Inflammatory macrophage treated with lipopolysaccharide for 1 hour (primary cell): Measurements from ENCODE around the gene TARS1.

Experiments used
- DNase-seq, 2 donors: peaks; one replicate each; pipeline ENCODE4 v3.0.0-alpha.2; 2020 to 2022

The TARS1 gene

DNA sequence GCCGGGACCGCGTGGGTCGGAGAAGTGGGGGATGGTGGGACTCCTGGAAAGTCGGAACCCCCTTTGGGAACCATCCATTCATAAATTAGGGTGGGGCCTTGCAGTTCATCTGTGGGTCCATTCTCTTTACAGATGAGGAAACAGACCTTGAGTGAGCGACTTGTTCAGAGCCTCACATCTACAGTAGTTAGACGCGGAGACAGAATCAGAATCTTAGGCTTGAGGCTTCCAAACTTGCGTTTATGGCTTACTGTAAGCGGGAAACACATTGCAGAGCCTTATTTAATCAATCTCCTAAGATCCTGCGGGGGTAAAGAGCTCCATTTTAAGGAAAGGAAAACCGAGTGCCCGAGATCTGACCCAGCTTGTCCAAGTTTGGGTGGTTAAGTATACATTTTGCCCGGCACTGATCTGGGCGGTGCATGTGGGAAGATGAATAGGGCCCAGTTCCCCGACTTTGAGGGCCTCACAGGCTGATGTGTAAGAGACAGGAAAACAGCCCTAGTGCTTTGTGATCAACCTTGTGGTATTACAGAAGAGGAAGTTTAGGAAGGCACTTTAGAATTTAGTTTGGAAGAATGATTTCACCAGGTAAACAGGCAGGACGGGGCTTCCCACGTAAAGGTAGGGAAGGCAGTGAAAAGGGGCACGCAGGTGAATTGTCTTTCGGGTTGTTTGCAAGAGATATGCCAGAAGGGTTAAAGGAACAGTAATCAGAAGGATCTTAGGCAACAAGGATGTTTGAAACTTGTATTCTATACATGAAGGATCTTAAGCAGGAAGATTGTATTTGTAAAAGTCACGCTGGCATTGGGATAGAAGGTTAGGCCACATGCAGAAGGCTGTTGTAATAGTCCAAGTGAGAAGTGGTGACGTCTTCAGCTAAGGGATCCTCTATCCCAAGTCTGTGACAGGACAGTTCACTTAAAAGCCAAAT, 744 bp downstream of the TARS1 start:
- DNase-seq, result peak; percentile 61 to 71

DNA sequence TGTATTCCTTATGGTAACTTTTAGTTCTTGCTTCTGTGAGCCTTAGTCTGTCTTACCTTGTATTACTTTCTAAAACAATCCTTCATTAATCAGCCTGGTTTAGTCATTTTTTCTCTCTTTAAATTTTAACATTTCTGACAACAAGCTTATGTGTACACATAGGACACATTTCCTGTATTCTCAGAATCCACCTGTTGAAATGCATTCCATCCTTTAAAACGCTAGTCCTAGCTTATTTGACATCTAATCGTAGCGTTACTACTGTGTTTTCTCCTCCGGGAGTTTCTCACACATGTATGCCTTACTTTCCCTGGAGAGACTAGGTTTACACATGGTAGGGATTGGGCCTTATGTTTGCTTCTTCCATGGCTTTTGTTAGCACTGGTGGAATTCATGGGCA, 3.8 kb downstream of the TARS1 start:
- DNase-seq, result no peak

DNA sequence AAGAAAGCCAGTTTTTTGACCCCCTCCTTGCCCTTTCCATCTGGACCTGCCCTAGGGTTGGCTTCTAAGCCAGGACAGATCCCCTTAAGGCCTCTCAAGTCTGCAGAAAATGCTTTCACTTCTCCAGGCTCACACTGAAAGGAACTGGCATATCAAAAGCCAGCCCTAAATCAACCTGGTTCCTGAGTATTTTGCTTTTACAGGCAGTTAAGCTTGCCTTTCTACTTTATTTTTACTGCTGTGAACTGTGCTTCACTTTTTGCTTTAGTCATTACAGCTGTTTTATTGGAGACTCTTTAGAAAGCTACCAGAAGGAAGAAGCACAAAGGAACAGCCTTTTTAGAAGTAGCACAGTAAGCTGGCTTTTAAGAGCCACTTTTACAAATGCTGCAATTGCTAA, 5.0 kb downstream of the TARS1 start:
- DNase-seq, result no peak

DNA sequence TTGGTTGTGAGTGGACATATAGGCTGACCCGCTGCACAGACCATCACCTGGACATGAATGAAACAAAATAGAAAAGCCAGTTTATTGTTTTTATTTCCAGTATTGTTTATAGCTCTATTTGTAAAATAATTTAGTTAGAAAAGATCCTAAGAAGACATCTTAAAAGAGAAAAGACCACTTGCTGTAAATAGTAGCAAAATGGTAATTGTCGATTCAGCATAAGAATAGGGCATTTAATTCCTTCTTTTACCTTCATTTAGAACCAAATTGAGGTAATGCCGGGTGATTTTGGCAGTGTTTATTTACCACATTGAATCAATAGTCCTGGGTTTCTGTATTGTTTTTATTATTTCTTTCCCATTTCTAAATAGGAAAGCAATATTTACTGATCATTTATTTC, 7.4 kb downstream of the TARS1 start:
- no peak for DNase-seq

DNA sequence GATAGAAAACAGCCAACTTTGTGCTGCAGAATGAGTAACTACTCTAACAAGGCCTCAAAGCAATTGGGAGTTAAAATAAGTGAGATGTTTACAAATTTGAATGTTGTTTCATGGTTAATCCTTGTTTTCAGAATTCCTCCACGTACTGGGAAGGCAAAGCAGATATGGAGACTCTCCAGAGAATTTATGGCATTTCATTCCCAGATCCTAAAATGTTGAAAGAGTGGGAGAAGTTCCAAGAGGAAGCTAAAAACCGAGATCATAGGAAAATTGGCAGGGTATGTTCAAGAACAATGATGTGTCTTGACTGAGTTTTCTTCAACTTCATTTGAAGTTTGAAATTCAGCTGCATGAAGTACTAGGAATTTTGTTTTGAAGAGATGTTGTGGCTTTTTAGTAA, 16.4 kb downstream of the TARS1 start:
- no peak for DNase-seq

DNA sequence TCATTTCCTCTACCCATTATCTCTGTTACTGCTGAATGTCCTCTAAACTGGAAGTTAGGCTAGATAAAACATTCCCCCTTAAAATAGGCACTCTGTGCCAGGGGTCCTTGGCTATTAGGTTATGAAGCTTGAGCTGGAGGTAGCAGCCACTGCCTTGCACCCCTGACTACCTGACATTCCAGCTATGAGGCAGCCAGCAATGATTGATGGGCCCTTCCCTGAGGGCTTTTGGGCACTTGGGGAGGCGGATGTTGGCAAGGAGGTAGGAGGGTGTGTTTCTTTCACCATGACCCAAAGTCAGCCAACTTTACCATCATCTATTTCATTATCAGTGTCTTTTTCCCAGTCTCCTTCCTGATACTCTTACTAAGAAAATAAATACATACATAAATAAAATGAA, 17.1 kb downstream of the TARS1 start:
- DNase-seq, result no peak

DNA sequence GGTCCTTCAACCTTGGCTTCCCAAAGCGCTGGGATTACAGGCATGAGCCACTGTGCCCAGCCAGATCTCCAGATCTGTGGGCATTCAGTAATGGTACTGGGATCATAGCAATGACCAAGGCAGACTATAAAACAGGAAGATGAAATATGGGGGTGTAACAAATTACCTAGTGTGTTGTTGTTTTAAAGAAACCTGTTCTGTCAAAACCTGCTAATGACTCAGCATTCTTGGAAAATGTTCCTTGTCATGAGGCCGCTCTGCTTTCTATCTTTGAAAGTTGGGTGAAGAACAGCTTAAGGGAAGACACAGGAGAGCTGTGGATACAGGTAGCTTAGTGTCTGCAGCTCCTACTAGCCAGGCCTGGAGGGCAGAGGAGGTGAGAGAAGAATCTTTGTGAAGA, 19.4 kb downstream of the TARS1 start:
- no peak for DNase-seq

DNA sequence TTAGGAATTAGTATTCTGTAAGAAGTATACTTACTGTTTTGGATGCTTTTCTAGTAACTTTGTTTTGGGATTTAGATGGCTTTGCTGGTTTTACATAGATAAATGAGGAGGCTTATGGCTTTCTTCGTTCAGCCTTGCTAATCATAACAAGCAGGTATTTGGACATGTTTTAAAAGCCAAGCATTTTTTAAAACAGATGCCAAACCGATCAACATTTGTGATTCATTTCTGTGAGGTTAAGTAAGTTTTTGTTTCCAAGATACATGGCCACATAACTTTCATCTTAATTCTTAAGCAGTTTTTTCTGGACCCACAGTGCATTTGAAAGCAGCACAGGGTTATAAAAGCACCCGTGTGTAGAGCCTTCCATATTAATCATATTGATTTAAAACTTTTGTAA, 21.7 kb downstream of the TARS1 start:
- no peak for DNase-seq

DNA sequence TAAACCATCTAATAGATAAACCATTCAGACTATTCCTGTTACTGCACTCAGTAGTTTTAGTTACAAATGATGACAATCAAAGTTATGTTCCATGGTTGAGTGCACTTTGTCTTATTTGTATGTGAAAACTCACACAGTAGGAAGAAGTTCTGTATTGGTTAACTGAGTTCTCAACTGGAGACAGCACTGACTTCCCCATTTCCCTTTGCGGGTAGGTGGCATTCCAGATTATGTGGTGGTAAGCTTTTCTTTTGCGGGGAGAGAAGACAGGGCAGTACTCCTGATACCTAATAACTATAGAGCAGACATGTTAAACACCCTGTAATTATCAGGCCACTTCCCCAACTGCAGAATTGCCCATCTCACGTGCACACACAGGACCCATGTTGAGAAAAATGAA, 24.4 kb downstream of the TARS1 start:
- peak in 1 of 2 donors; percentile 5 for DNase-seq

DNA sequence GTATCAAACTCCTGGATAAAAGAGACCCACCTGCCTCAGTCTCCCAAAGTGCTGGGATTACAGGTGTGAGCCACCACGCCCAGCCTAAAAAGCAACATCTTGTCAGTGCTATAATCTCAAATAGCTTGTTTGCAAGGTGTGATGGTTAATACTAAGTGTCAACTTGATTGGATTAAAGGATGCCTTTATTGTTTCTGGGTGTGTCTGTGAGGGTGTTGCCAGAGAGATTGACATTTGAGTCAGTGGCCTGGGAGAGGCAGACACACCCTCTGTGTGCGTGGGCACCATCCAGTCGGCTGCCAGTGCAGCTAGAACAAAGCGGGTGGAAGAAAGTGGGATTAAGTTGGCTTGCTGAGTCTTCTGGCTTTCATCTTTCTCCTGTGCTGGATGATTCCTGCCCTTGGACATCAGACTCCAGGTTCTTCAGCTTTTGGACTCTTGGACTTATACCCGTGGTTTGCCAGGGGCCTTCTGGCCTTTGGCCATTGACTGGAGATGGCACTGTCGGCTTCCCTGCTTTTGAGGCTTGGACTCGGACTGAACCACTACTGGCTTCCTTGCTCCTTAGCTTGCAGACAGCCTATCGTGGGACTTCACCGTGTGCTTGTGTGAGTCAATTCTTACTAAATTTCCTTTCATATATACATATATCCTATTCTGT, 28.1 kb downstream of the TARS1 start:
- DNase-seq, result no peak

DNA sequence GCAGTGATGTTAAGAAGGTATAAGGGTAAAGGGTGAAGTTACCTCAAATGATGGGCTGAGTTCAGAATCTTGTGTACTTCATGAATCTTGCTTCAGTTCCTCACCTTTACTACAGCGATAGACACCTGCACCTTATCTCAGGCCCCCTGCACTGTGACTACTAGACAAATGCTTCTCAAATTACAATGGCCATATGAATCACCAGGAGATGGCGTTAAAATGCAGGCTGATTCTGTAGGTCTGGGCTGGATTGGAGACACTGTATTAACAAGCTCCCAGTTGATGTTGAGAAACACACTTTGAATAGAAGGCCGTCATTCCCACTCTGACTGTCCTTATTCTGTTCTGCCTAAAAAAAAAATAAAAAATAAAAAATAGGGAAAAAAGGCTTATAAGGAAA, 29.8 kb downstream of the TARS1 start:
- DNase-seq, result no peak

DNA sequence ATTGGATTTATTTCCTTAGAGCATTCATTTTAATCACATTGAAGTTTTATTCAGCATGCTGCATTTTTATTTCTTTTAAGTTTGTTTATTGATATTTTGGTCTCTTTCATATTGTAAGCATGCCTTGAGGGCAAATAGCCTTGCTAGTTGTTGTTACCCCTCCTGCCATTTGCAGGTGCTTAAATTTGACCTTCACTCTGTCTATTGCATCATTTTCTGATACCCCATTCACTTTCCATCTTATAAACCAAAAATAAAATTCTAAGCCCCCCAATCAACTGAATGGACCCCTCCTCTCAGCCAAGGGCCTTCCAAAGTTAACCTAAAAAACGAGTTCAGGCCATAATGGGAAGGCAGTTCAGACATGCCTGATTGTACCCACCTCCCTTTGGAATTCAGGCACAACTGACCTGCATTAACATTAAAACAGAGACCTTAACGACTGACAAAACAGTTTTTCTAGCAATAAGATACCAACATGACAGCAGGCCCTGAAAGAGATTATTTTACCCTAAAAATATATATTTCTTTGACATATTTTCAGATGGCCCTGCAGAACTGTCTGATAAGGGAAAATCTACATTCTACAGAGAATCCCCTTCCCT, 32.1 kb downstream of the TARS1 start:
- DNase-seq, result no peak

DNA sequence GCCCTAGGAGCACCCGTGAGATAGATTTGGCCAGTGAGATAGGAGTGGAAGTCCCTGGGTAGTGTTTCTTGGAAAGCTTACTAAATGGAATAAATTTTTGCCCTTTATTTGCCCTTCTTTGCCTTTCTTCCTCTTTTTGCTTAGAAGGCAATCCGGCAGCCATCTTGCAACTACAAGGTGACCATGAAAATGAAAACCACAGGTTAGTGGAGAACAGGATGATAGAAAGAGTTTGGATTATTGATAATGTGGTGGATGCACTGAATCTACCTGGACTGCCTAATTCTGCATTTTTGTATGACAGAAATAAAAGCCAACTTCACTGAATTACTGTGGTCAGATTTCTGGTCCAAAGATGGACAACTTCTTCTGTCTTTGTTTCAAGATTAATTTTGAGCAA, 33.2 kb downstream of the TARS1 start:
- no peak for DNase-seq

DNA sequence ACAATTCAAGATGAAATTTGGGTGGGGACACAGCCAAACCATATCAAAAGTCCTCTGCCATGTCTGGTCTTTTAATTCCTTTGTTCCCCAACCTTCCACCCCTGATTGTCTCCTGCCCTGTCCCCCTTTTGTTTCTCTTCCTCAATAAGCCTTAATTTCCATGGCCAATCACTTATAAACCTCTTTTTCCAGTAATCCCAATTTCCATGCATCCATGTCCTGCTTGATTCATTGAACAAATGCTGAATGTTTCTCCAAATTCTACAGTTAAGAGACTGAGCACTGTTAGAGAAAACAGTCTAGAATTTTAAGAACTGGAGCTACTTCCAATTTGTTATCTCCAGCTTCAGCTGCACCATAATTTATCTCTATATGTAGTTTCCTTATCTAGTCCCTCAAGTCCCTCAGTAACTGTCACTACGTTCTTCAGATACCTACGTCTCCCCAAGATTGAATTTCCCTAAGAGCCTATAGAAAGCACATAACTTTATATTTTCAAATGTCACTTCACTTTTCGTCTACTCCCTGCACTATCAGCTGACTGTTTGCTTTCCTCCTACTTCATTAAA, 34.2 kb downstream of the TARS1 start:
- no peak for DNase-seq

DNA sequence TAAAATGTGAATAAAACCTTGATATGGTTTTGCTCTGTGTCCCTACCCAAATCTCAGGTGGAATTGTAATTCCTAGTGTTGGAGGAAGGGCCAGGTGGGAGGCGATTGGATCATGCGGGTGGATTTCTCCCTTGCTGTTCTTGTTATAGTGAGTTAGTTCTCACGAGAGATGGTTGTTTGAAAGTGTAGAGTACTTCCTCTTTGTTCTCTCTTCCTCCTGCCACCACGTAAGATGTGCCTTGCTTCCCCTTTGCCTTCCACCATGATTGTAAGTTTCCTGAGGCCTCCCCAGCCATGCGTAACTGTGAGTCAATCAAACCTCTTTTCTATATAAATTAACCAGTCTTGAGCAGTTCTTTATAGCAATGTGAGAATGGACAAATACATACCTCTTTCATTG, 34.9 kb downstream of the TARS1 start:
- no peak for DNase-seq

DNA sequence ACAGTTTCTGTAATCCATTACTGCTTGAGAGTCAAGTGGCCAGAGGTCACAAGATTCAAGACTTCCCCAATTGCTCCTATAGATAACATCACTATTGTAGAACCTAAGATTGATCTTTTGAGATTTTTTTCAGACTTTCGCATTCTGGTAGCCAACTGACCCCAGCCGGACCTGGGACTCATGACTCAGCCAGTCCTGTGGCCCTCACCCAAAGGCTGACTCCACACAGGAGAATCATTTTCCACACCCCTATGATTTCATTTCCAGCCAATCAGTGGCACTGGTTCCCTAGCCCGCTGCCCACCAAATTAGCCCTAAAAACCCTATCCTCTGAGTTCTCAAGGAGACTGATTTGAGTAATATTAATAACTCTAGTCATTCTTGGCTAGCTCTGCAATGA, 36.2 kb downstream of the TARS1 start:
- DNase-seq, result no peak

DNA sequence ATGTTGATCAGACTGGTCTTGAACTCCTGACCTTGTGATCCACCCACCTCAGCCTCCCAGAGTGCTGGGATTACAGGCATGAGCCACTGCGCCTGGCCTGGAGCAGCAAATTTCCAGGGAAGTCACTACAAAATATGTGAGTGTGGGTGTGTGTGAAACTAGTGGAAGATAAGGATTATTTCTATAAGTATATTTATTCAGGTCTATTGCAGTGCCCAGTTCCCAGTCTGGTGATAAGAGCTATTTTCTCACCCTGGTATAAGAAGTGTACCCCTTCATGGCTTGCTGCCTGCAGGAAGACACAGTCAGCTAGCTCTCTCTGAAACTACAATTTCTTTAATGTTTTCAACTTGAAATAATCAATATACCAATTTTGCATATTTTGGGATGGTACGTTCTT, 37.1 kb downstream of the TARS1 start:
- DNase-seq, result no peak

DNA sequence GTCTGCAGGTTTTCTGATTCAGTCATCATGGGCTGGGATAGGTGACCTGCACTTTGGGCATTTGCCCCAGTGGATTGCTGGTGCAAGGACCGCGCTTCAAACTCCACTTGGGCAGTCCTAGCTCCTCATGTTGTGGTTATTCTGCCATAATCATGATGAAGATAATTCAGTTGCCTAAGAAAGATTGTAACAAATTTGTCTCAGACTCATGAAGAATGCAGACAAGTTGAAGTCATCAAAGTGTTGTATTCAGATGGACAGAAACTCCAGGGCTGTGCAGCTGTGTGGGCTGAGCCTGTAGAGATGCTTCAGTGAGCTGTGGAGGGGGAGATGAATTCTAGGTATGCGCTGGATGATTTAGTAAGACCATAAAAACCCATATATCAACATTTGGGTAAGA, 38.5 kb downstream of the TARS1 start:
- DNase-seq, result no peak

DNA sequence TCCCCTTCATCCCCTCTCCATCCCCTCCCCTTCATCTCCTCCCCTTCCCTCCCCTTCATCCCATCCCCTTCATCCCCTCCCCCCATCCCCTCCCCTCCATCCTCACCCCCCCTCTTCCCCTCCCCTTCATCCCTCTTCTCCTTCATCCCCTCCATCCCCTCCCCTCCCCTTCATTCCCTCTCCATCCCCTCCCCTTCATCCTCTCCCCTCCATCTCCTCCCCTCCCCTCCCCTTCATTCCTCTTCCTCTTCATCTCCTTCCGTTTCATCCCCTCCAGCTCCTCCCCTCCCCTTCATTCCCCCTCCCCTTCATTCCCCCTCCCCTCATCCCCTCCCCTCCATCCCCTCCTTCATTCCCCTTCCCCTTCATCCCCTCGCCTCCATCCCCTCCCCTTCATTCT, 40.1 kb downstream of the TARS1 start:
- no peak for DNase-seq

DNA sequence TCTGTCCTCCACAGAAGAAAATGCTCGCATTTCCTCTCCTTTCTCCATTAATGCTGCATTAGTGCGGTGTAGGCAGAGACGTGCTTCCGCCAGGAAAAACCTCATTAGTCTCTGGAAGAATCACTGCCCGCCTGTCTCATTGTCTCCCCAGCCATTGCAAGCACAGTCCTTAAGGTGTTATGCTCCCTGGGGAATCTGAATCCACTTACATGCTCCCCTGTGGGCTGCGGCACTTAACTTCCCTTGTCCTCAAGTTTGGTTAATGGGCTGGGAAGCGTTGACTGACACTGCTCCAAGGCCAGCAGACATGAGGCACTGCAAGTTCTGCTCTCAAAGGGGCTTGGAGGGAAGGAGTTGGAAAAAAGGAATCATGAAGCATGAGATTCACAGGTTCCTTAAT, 41.6 kb downstream of the TARS1 start:
- no peak for DNase-seq

DNA sequence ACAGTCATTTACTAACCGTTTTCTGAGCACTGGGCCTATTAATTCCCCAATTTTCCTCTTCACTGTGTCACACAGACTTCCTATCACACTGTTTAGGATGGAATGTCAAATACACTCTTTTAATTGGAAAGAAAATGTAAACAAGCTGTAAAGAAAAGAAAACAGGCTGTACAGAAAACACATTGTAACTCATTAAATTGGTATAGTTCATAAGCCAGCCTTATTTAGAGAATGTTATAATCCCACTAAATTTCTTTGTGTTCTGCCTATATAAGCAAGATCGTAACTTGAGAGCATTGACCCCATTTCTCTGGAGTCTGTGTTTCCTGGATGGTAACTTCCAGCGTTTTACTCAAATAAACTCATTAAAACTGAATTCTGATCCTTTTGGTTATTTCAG, 46.5 kb downstream of the TARS1 start:
- no peak for DNase-seq

DNA sequence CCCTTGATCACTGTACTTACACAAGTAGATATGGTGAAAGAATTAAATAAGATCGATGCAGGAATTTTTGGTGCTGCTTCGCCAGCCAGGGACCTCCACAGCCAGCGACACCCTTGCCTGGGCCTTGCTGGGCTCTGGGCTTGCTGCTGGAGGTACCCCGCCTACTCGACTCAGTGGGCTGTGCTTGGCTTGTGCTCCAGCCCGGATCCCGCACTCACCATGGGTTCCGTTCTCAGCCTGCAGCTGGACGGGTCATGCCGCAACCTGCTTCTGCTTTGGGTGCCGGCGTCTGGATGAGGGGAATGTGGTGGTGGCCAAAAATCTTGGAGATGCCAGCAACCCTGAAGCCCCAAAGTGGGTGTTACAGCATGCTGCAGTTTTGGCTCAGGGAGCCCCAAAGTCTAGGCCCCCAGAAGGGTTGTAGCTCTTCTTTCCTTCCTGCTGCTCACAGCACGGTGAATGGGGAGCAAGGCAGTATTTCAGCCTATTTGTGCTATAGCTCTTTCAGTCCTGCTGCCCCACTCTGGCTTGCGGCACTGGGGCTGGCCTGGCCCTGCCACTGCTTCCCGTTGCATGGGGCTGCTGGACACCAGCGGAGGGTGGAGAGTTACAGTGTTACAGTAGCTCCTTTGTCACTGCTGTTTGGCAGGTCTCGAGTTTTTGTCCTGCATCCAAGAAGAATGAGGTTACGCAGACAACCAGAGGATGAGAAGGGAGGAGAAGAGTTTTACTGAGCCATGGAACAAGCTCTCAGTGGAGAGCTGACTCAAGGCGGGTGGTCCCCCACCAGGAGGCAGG, 48.0 kb downstream of the TARS1 start:
- DNase-seq, result no peak

DNA sequence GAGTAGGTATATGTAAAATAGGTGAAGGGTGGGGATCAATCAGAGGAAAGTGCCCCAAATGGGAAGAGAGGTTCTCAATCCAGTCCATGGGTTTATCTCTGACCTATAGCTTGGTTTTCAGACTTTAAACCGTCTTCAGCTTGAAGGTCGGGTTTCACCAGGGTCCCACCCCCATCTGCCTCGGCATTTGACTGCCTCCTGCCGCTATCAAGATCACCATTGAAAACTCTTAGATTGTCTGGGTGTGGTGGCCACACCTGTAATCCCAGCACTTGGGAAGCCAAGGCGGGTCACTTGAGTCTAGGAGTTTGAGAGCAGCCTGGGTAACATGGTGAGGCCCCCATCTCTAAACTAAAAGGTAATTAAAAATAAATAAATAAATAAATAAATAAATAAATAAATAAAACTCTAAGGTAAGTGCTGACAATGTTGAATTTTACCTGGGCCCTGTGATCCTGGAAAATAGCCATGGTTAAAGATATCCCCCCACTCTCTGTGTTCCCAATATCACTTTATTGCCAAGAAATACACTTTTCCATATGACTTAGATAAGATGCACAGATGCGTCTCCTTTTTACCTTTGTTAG, 48.8 kb downstream of the TARS1 start:
- no peak for DNase-seq
